Measurements from ENCODE around the gene CFAP46. TPM values are rescaled to one million over a fixed set of nuclear protein-coding genes. Genes with fewer than 3 reads are reported as not detected.

Gene CFAP46
- total RNA-seq, 6 experiments from 2014 or later: 0.31 to 1.4 (median 0.32) TPM; not detected in 1

GRCh38 chr10:132763545-132763944 is 178.8 kb downstream of the CFAP46 start:
- TF ChIP-seq, protein P1, sequence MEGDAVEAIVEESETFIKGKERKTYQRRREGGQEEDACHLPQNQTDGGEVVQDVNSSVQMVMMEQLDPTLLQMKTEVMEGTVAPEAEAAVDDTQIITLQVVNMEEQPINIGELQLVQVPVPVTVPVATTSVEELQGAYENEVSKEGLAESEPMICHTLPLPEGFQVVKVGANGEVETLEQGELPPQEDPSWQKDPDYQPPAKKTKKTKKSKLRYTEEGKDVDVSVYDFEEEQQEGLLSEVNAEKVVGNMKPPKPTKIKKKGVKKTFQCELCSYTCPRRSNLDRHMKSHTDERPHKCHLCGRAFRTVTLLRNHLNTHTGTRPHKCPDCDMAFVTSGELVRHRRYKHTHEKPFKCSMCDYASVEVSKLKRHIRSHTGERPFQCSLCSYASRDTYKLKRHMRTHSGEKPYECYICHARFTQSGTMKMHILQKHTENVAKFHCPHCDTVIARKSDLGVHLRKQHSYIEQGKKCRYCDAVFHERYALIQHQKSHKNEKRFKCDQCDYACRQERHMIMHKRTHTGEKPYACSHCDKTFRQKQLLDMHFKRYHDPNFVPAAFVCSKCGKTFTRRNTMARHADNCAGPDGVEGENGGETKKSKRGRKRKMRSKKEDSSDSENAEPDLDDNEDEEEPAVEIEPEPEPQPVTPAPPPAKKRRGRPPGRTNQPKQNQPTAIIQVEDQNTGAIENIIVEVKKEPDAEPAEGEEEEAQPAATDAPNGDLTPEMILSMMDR (IDR thresholded peaks at IDR 0.05): no peak
- Mint-ChIP-seq H3K27ac (no peak overlapping the region), H3K4me3 (no peak overlapping the region), H3K9me3 (no peaks in the 10 kb centered on the region), H3K4me1 (ENCODE audit: low read depth) (no peaks in the 10 kb centered on the region), H3K27me3 (ENCODE audit: insufficient read depth) (peaks cover 10% of the 10 kb centered on the region), H3K36me3 (ENCODE audit: low read depth) (peaks cover 25% of the 10 kb centered on the region)
- no peak for DNase-seq

GRCh38 chr10:132762267-132762666 is 180.1 kb downstream of the CFAP46 start:
- Mint-ChIP-seq H3K4me1 (ENCODE audit: low read depth) (no peaks in the 10 kb centered on the region), H3K36me3 (ENCODE audit: low read depth) (peaks cover 28% of the 10 kb centered on the region), H3K4me3 (no peak overlapping the region), H3K27me3 (ENCODE audit: insufficient read depth) (peaks cover 6% of the 10 kb centered on the region), H3K9me3 (no peaks in the 10 kb centered on the region), H3K27ac (no peak overlapping the region; the same call in 1 of the 2 replicates)
- TF ChIP-seq, protein P1 (IDR thresholded peaks at IDR 0.05): no peak
- no peak for DNase-seq

DNA sequence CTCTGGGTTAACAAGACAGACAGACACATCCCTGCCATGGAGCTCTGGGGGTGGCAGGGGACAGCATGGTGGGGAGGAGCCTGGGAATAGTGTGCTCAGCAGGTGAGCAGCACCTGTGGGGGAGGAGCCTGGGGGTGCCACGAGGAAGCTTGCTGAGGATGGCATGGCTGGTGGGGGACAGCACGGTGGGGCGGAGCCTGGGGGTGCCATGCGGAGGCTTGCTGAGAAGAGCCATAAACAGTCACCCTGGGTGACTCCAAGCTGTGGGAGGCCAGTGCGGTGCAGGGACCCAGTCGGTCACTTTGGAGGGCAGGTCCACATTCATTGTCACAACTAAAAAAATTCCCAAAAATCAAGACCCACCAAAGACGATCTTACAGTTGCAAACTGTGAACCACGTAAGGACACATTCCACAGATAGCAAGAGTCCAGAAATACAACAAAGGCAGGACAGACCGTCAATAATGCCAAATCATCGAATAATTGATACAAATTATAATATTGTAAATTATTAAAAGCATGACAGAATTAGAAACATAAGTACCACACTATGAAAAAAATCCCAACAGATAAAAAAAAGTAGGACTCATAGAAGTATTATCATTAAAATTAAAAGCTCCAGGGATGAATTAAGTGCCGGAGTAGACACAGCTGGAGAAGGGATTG is 180.8 kb downstream of the CFAP46 start:
- H3K4me3 Mint-ChIP-seq: no peak overlapping the region
- DNase-seq: no peak
- peaks cover 6% of the 10 kb centered on the region for H3K27me3 Mint-ChIP-seq (ENCODE audit: insufficient read depth)
- H3K9me3 Mint-ChIP-seq: no peaks in the 10 kb centered on the region
- H3K4me1 Mint-ChIP-seq (ENCODE audit: low read depth): no peaks in the 10 kb centered on the region
- no peak overlapping the region for H3K27ac Mint-ChIP-seq
- peaks cover 30% of the 10 kb centered on the region for H3K36me3 Mint-ChIP-seq (ENCODE audit: low read depth)
- TF ChIP-seq, protein P1 (IDR thresholded peaks at IDR 0.05): no peak

GRCh38 chr10:132758865-132759264 is 183.5 kb downstream of the CFAP46 start:
- H3K4me3 Mint-ChIP-seq: no peak overlapping the region
- H3K36me3 Mint-ChIP-seq (ENCODE audit: low read depth): peaks cover 47% of the 10 kb centered on the region
- peaks cover 6% of the 10 kb centered on the region for H3K9me3 Mint-ChIP-seq
- H3K4me1 Mint-ChIP-seq (ENCODE audit: low read depth): no peaks in the 10 kb centered on the region
- DNase-seq: no peak
- peaks cover 13% of the 10 kb centered on the region for H3K27me3 Mint-ChIP-seq (ENCODE audit: insufficient read depth)
- H3K27ac Mint-ChIP-seq: no peak overlapping the region
- TF ChIP-seq, protein P1 (IDR thresholded peaks at IDR 0.05): no peak

Other genes with a start within 250 kb of the CFAP46 start
- gene NKX6-2, start 156.4 kb downstream of the CFAP46 start, total RNA-seq (2021; fragmentation: NEBNext Ultra II Directional; extraction: Animal tissue kit (Norgen Biotek cat#: 25700)): not detected
- gene ADGRA1, start 145.4 kb upstream of the CFAP46 start, total RNA-seq (2021; fragmentation: NEBNext Ultra II Directional; extraction: Animal tissue kit (Norgen Biotek cat#: 25700)): not detected
- under 1 TPM in 3 of 6 experiments, not detected in 3; 0.05 to 1.00 (median 0.28) TPM for gene KNDC1, start 217.6 kb upstream of the CFAP46 start, total RNA-seq (2021; fragmentation: NEBNext Ultra II Directional; extraction: Animal tissue kit (Norgen Biotek cat#: 25700))

All from HFFc6 (cell line).